ENCODE results near the gene BNIP3.

Gene BNIP3

GRCh38 chr10:131938681-131939080 is 43.0 kb downstream of the BNIP3 start:
- peaks cover 76% of the 10 kb centered on the region for H3K36me3 ChIP-seq (ENCODE audit: insufficient read depth, low read length)
- no peak for TF ChIP-seq CTCF (IDR thresholded peaks at IDR 0.05; ENCODE audit: borderline replicate concordance, extremely low read depth, low read length, poor library complexity, severe bottlenecking)
- no peak for TF ChIP-seq EZH2 (IDR thresholded peaks at IDR 0.05; ENCODE audit: borderline replicate concordance, low read depth, low read length, severe bottlenecking)

GRCh38 chr10:131937836-131938235 is 43.9 kb downstream of the BNIP3 start:
- H3K27ac ChIP-seq (ENCODE audit: low read length): no peak overlapping the region
- H3K9me3 ChIP-seq (ENCODE audit: insufficient read depth, low read length, severe bottlenecking): no peaks in the 10 kb centered on the region
- peaks cover 50% of the 10 kb centered on the region for H3K79me2 ChIP-seq (ENCODE audit: insufficient read depth, low read length)
- H3K36me3 ChIP-seq (ENCODE audit: insufficient read depth, low read length): peaks cover 68% of the 10 kb centered on the region
- ATAC-seq (ENCODE audit: insufficient read depth, low read depth) (no peak), DNase-seq (no peak)
- TF ChIP-seq CTCF (IDR thresholded peaks at IDR 0.05; ENCODE audit: borderline replicate concordance, extremely low read depth, low read length, poor library complexity, severe bottlenecking): no peak
- TF ChIP-seq EZH2 (IDR thresholded peaks at IDR 0.05; ENCODE audit: borderline replicate concordance, low read depth, low read length, severe bottlenecking): no peak
- H3K4me1 ChIP-seq (ENCODE audit: insufficient read depth, low read length): peaks cover 9% of the 10 kb centered on the region
- peaks cover 55% of the 10 kb centered on the region for H4K20me1 ChIP-seq (ENCODE audit: insufficient read depth, low read length)
- H3K4me2 ChIP-seq (ENCODE audit: insufficient read depth, low read length): no peak overlapping the region
- no peak overlapping the region for H3K4me3 ChIP-seq (ENCODE audit: low read depth in 1 of 2, low read length in 2 of 2)
- no peak overlapping the region for H2AFZ ChIP-seq (ENCODE audit: low read depth, low read length)
- no peak overlapping the region for H3K9ac ChIP-seq (ENCODE audit: low read depth, low read length)
- no peaks in the 10 kb centered on the region for H3K27me3 ChIP-seq (ENCODE audit: insufficient read depth, low read length, poor library complexity)

More at GRCh38 chr10:131938681-131939080, 43.0 kb downstream of the BNIP3 start:
- Histone ChIP-seq H3K4me1 (ENCODE audit: insufficient read depth, low read length) (peaks cover 9% of the 10 kb centered on the region), H3K9ac (ENCODE audit: low read depth, low read length) (no peak overlapping the region), H3K79me2 (ENCODE audit: insufficient read depth, low read length) (peaks cover 42% of the 10 kb centered on the region), H4K20me1 (ENCODE audit: insufficient read depth, low read length) (peaks cover 48% of the 10 kb centered on the region), H3K27me3 (ENCODE audit: insufficient read depth, low read length, poor library complexity) (no peaks in the 10 kb centered on the region), H3K4me2 (ENCODE audit: insufficient read depth, low read length) (no peak overlapping the region), H3K27ac (ENCODE audit: low read length) (no peak overlapping the region), H2AFZ (ENCODE audit: low read depth, low read length) (no peak overlapping the region), H3K4me3 (ENCODE audit: low read depth in 1 of 2, low read length in 2 of 2) (no peak overlapping the region), H3K9me3 (ENCODE audit: insufficient read depth, low read length, severe bottlenecking) (no peaks in the 10 kb centered on the region)
- no peak for ATAC-seq (ENCODE audit: insufficient read depth, low read depth)
- no peak for DNase-seq

- no peak overlapping the region for H3K27ac ChIP-seq (ENCODE audit: low read length)
- H2AFZ ChIP-seq (ENCODE audit: low read depth, low read length): no peak overlapping the region
- no peaks in the 10 kb centered on the region for H3K9me3 ChIP-seq (ENCODE audit: insufficient read depth, low read length, severe bottlenecking)
- H3K9ac ChIP-seq (ENCODE audit: low read depth, low read length): no peak overlapping the region
- H3K4me3 ChIP-seq (ENCODE audit: low read depth in 1 of 2, low read length in 2 of 2): no peak overlapping the region
- H3K36me3 ChIP-seq (ENCODE audit: insufficient read depth, low read length): peaks cover 66% of the 10 kb centered on the region
- H3K4me2 ChIP-seq (ENCODE audit: insufficient read depth, low read length): no peak overlapping the region
- no peak for ATAC-seq (ENCODE audit: insufficient read depth, low read depth)
- no peaks in the 10 kb centered on the region for H3K27me3 ChIP-seq (ENCODE audit: insufficient read depth, low read length, poor library complexity)
- H3K79me2 ChIP-seq (ENCODE audit: insufficient read depth, low read length): peaks cover 61% of the 10 kb centered on the region
- H3K4me1 ChIP-seq (ENCODE audit: insufficient read depth, low read length): peaks cover 9% of the 10 kb centered on the region
- no peak for TF ChIP-seq EZH2 (IDR thresholded peaks at IDR 0.05; ENCODE audit: borderline replicate concordance, low read depth, low read length, severe bottlenecking)
- TF ChIP-seq CTCF (IDR thresholded peaks at IDR 0.05; ENCODE audit: borderline replicate concordance, extremely low read depth, low read length, poor library complexity, severe bottlenecking): no peak
- DNase-seq: no peak
- H4K20me1 ChIP-seq (ENCODE audit: insufficient read depth, low read length): peaks cover 62% of the 10 kb centered on the region
Measured at GRCh38 chr10:131936736-131937135, 45.0 kb downstream of the BNIP3 start.

- peaks cover 62% of the 10 kb centered on the region for H3K36me3 ChIP-seq (ENCODE audit: insufficient read depth, low read length)
- no peak overlapping the region for H2AFZ ChIP-seq (ENCODE audit: low read depth, low read length)
- ATAC-seq (ENCODE audit: insufficient read depth, low read depth) (no peak), DNase-seq (no peak)
- no peaks in the 10 kb centered on the region for H3K27me3 ChIP-seq (ENCODE audit: insufficient read depth, low read length, poor library complexity)
- peaks cover 66% of the 10 kb centered on the region for H4K20me1 ChIP-seq (ENCODE audit: insufficient read depth, low read length)
- H3K4me3 ChIP-seq (ENCODE audit: low read depth in 1 of 2, low read length in 2 of 2): no peak overlapping the region
- H3K27ac ChIP-seq (ENCODE audit: low read length): no peak overlapping the region
- H3K9me3 ChIP-seq (ENCODE audit: insufficient read depth, low read length, severe bottlenecking): no peaks in the 10 kb centered on the region
- peaks cover 9% of the 10 kb centered on the region for H3K4me1 ChIP-seq (ENCODE audit: insufficient read depth, low read length)
- no peak overlapping the region for H3K9ac ChIP-seq (ENCODE audit: low read depth, low read length)
- H3K4me2 ChIP-seq (ENCODE audit: insufficient read depth, low read length): no peak overlapping the region
- TF ChIP-seq EZH2 (IDR thresholded peaks at IDR 0.05; ENCODE audit: borderline replicate concordance, low read depth, low read length, severe bottlenecking) (no peak), CTCF (IDR thresholded peaks at IDR 0.05; ENCODE audit: borderline replicate concordance, extremely low read depth, low read length, poor library complexity, severe bottlenecking) (no peak)
- peaks cover 66% of the 10 kb centered on the region for H3K79me2 ChIP-seq (ENCODE audit: insufficient read depth, low read length)
Measured at GRCh38 chr10:131936294-131936693, 45.4 kb downstream of the BNIP3 start.
